ENCODE measurements around the gene IL17F. TPM values are rescaled to one million over a fixed set of nuclear protein-coding genes. Genes with fewer than 3 reads are reported as not detected.

Gene IL17F
- total RNA-seq, 1 experiment from 2014 or later = not detected

GRCh38 chr6:52233005-52233404 is 11.3 kb downstream of the IL17F start:
- intact Hi-C loops (cut with micrococcal nuclease; ENCODE audit: unreplicated experiment) = no loop called here
- H3K36me3 ChIP-seq (ENCODE audit: low read depth) = no peaks in the 10 kb centered on the region
- no peaks in the 10 kb centered on the region for H3F3A ChIP-seq (ENCODE audit: insufficient read depth, low read depth)
- H3K9me2 ChIP-seq (ENCODE audit: insufficient read depth) = no peaks in the 10 kb centered on the region
- no peaks in the 10 kb centered on the region for H3K4me1 ChIP-seq (replicated peaks; ENCODE audit: insufficient read depth)
- H3K79me2 ChIP-seq (ENCODE audit: low read depth) = no peaks in the 10 kb centered on the region
- H3K27ac ChIP-seq = no peak overlapping the region
- no TSS peak for BruUV-seq (replicated peaks)
- H3K4me2 ChIP-seq = no peak overlapping the region
- no peaks in the 10 kb centered on the region for H3K9me3 ChIP-seq (ENCODE audit: insufficient read depth, low read depth)
- DNase-seq = no peak
- TF ChIP-seq EZH2 (IDR thresholded peaks at IDR 0.05; ENCODE audit: low read depth) (no peak), CTCF (conservative IDR thresholded peaks at IDR 0.05) (no peak)
- CTCF ChIA-PET = no interaction called here
- H2AFZ ChIP-seq = no peak overlapping the region
- H3K27me3 ChIP-seq (ENCODE audit: insufficient read depth, low read depth) = peaks cover 22% of the 10 kb centered on the region
- no peaks in the 10 kb centered on the region for H4K20me1 ChIP-seq (ENCODE audit: insufficient read depth)
- H3K4me3 ChIP-seq = no peak overlapping the region
- POLR2A ChIA-PET (ENCODE audit: unreplicated experiment) = interaction anchor here (0.6 kb wide), 1 partner anchor 1502 kb away, joined by 3 read pairs; no protein-coding TSS in a partner anchor

GRCh38 chr6:52231406-52232127 is 12.7 kb downstream of the IL17F start:
- TF ChIP-seq EZH2 (IDR thresholded peaks at IDR 0.05; ENCODE audit: low read depth) = no peak
- no peak for TF ChIP-seq CTCF (conservative IDR thresholded peaks at IDR 0.05)
- H3K9me3 ChIP-seq (ENCODE audit: insufficient read depth, low read depth) = no peaks in the 10 kb centered on the region
- peaks cover 16% of the 10 kb centered on the region for H3K27me3 ChIP-seq (ENCODE audit: insufficient read depth, low read depth)
- no peak overlapping the region for H2AFZ ChIP-seq
- no peak overlapping the region for H3K27ac ChIP-seq
- ChIA-PET CTCF (no interaction called here), POLR2A (ENCODE audit: unreplicated experiment) (no interaction called here)
- BruUV-seq (replicated peaks) = no TSS peak
- H3K79me2 ChIP-seq (ENCODE audit: low read depth) = no peaks in the 10 kb centered on the region
- H4K20me1 ChIP-seq (ENCODE audit: insufficient read depth) = no peaks in the 10 kb centered on the region
- H3F3A ChIP-seq (ENCODE audit: insufficient read depth, low read depth) = no peaks in the 10 kb centered on the region
- H3K4me2 ChIP-seq = no peak overlapping the region
- no peaks in the 10 kb centered on the region for H3K9me2 ChIP-seq (ENCODE audit: insufficient read depth)
- no peak overlapping the region for H3K4me3 ChIP-seq
- no peaks in the 10 kb centered on the region for H3K36me3 ChIP-seq (ENCODE audit: low read depth)
- H3K4me1 ChIP-seq (replicated peaks; ENCODE audit: insufficient read depth) = no peaks in the 10 kb centered on the region
- no peak for DNase-seq
- intact Hi-C loops (cut with micrococcal nuclease; ENCODE audit: unreplicated experiment) = no loop called here

GRCh38 chr6:52230685-52231084 is 13.6 kb downstream of the IL17F start:
- Histone ChIP-seq H3K27ac (no peak overlapping the region), H3K27me3 (ENCODE audit: insufficient read depth, low read depth) (peaks cover 20% of the 10 kb centered on the region), H4K20me1 (ENCODE audit: insufficient read depth) (no peaks in the 10 kb centered on the region), H3K36me3 (ENCODE audit: low read depth) (no peaks in the 10 kb centered on the region), H3F3A (ENCODE audit: insufficient read depth, low read depth) (no peaks in the 10 kb centered on the region), H3K79me2 (ENCODE audit: low read depth) (no peaks in the 10 kb centered on the region), H3K4me3 (no peak overlapping the region), H2AFZ (no peak overlapping the region), H3K9me2 (ENCODE audit: insufficient read depth) (no peaks in the 10 kb centered on the region), H3K4me2 (no peak overlapping the region), H3K9me3 (ENCODE audit: insufficient read depth, low read depth) (no peaks in the 10 kb centered on the region), H3K4me1 (replicated peaks; ENCODE audit: insufficient read depth) (no peaks in the 10 kb centered on the region)
- no TSS peak for BruUV-seq (replicated peaks)
- DNase-seq = no peak
- TF ChIP-seq EZH2 (IDR thresholded peaks at IDR 0.05; ENCODE audit: low read depth) (no peak), CTCF (conservative IDR thresholded peaks at IDR 0.05) (no peak)
- CTCF ChIA-PET = interaction anchor here (0.5 to 0.6 kb wide), 2 partner anchors 34 to 1097 kb away, joined by 3 to 5 read pairs; no protein-coding TSS in a partner anchor
- POLR2A ChIA-PET (ENCODE audit: unreplicated experiment) = no interaction called here
- intact Hi-C loops (cut with micrococcal nuclease; ENCODE audit: unreplicated experiment) = no loop called here

All from PC-9 (cell line).